Spleen (tissue), 11 donors: Measurements from ENCODE around the gene TAP1. TPM values are rescaled to one million over a fixed set of nuclear protein-coding genes. Genes with fewer than 3 reads are reported as not detected.

Experiments
- DNase-seq: peaks from one replicate; pipeline ENCODE4 v3.0.0-alpha.2; 2020
- H3K27ac ChIP-seq, 8 donors: fragments of 200-600 bp; sonication (generic) in 7 of 8; 1 replicate in 4 of 8; 2 replicates in 4 of 8; pipeline versions ENCODE4 v1.5.0 to v1.8.0; 2016 to 2021; ENCODE audit warnings: inconsistent platforms in 4 of 8, mild to moderate bottlenecking in 4 of 8, moderate library complexity in 1 of 8
- H3K27me3 ChIP-seq, 7 donors: fragments of 200-600 bp; sonication (generic) in 6 of 7; replicated peaks in 1 of 7; 1 replicate in 4 of 7; 2 replicates in 3 of 7; pipeline versions ENCODE4 v1.5.0 to v1.8.0; 2016 to 2021; ENCODE audit warnings: inconsistent platforms in 3 of 7, mild to moderate bottlenecking in 1 of 7
- H3K36me3 ChIP-seq, 6 donors: fragments of 200-600 bp; sonication (generic) in 5 of 6; 1 replicate in 4 of 6; 2 replicates in 2 of 6; pipeline versions ENCODE4 v1.5.0 to v1.8.0; 2016 to 2021; ENCODE audit warnings: inconsistent platforms in 2 of 6
- H3K4me1 ChIP-seq, 6 donors: fragments of 200-600 bp; sonication (generic) in 5 of 6; 1 replicate in 3 of 6; 2 replicates in 3 of 6; pipeline versions ENCODE4 v1.5.0 to v1.8.0; 2016 to 2021; ENCODE audit warnings: inconsistent platforms in 3 of 6
- H3K4me3 ChIP-seq, 8 donors: fragments of 200-600 bp; sonication (generic) in 7 of 8; 1 replicate in 4 of 8; 2 replicates in 4 of 8; pipeline versions ENCODE4 v1.5.0 to v1.8.0; 2016 to 2021; ENCODE audit warnings: inconsistent platforms in 4 of 8, mild to moderate bottlenecking in 4 of 8, moderate library complexity in 2 of 8
- H3K9me3 ChIP-seq, 8 donors: fragments of 200-600 bp; sonication (generic) in 7 of 8; 1 replicate in 4 of 8; 2 replicates in 4 of 8; pipeline versions ENCODE4 v1.5.0 to v1.8.0; 2016 to 2021; ENCODE audit warnings: inconsistent platforms in 4 of 8
- CTCF ChIP-seq, 11 experiments: fragments of 200-600 bp in 7 of 11; fragments of 450-650 bp in 4 of 11; sonication (generic) in 4 of 11; IDR thresholded peaks in 8 of 11; conservative IDR thresholded peaks in 3 of 11; 1 replicate in 7 of 11; 2 replicates in 4 of 11; pipeline versions ENCODE4 v1.4.0 to v1.8.0; 2016 to 2021; ENCODE audit warnings: antibody characterized with exemption in 11 of 11, inconsistent platforms in 4 of 11, mild to moderate bottlenecking in 1 of 11
- POLR2A ChIP-seq, 3 donors: fragments of 450-650 bp; IDR thresholded peaks; one replicate each; pipeline ENCODE4 v1.5.1; 2017; ENCODE audit warnings: antibody characterized with exemption in 3 of 3, mild to moderate bottlenecking in 1 of 3
- POLR2AphosphoS5 ChIP-seq, 3 donors: sonication (generic); formaldehyde crosslinking; IDR thresholded peaks; one replicate each; pipeline ENCODE4 v1.5.1; 2017; ENCODE audit warnings: antibody characterized with exemption in 3 of 3
- whole genome bisulfite sequencing, 5 donors: extraction: QIAGEN DNeasy Blood & Tissue Kit in 3 of 5; methylation state at CpG; one replicate each; pipeline versions ENCODE4 v1.1.5 to v1.1.7; 2013 to 2018; 5-methylcytosine and 5-hydroxymethylcytosine counted together
- intact Hi-C: fragments of 100-400 bp; cut with DNase I; formaldehyde crosslinking; loops from one replicate; pipeline ENCODE4 v1.15.0; 2023; ENCODE audit warnings: low total_unique reads
- polyA plus RNA-seq, 3 donors: library from polyadenylated mRNA; stranded (reverse); fragments of 200-250 nt; gene quantifications; one replicate each; pipeline ENCODE4 v1.2.1, GENCODE V29; 2013
- total RNA-seq, 7 donors: library from RNA; depleted of rRNA in 3 of 7; stranded (reverse); fragments of >200 nt in 3 of 7; fragmentation: NEBNext Ultra II Directional in 4 of 7; extraction: Animal tissue kit (Norgen Biotek cat#: 25700) in 4 of 7; gene quantifications; one replicate each; pipeline versions ENCODE4 v1.1.0 to v1.2.1, GENCODE V29; 2016 to 2021
- donor health status: healthy with polysubstance abuse.
- donor health status: DM: no; HTN: no; CAD: no; lungs with moderate emphysema.
- donor health status: DM: no; HTN: no; CAD: no.
- donor health status: Bipolar disorder and iron deficiency.
- donor health status: healthy.
- donor health status: DM: no; HTN: no; CAD: no.
- donor health status: DM: yes; HTN: yes; CAD: no.

Gene TAP1
- total and polyA plus RNA-seq, 10 donors, result 98.5 to 172 (median 147) TPM

GRCh38 chr6:32825966-32826365 is 27.5 kb downstream of the TAP1 start:
- WGBS, 5 donors, result 57 to 75% (median 73%) methylated on average over 2 of the region's 2 CpGs
- peak overlapping the region in 6 of 8 donors; percentile 0 to 46 (median 21) for H3K27ac ChIP-seq

GRCh38 chr6:32819729-32820128 is 33.8 kb downstream of the TAP1 start:
- Histone ChIP-seq H3K9me3 (no peaks in the 10 kb centered on the region), H3K4me3 (no peak overlapping the region), H3K36me3 (no peaks in the 10 kb centered on the region), H3K27me3 (no peaks in the 10 kb centered on the region), H3K4me1 (peaks cover 0 to 56% (median 11%) of the 10 kb centered on the region in 6 donors), H3K27ac (no peak overlapping the region)
- intact Hi-C loops, result no loop called here
- TF ChIP-seq POLR2A (IDR thresholded peaks at IDR 0.05) (no peak), CTCF (IDR thresholded peaks at IDR 0.05 in 8 of 11, conservative IDR thresholded peaks at IDR 0.05 in 3 of 11) (no peak), POLR2AphosphoS5 (IDR thresholded peaks at IDR 0.05) (no peak)
- no peak for DNase-seq
- WGBS, 5 donors, result 64 to 83% (median 82%) methylated on average over 3 of the region's 3 CpGs

More at GRCh38 chr6:32825966-32826365, 27.5 kb downstream of the TAP1 start:
- H3K4me3 ChIP-seq, result no peak overlapping the region
- H3K9me3 ChIP-seq, result no peaks in the 10 kb centered on the region
- H3K27me3 ChIP-seq, result no peaks in the 10 kb centered on the region
- TF ChIP-seq POLR2A (IDR thresholded peaks at IDR 0.05) (no peak), CTCF (IDR thresholded peaks at IDR 0.05 in 8 of 11, conservative IDR thresholded peaks at IDR 0.05 in 3 of 11) (peak in 3 of 11 experiments; percentile 23 to 24 (median 23))
- peaks cover 0 to 45% (median 35%) of the 10 kb centered on the region in 6 donors for H3K36me3 ChIP-seq
- peaks cover 0 to 25% (median 8%) of the 10 kb centered on the region in 6 donors for H3K4me1 ChIP-seq
- intact Hi-C loops, result no loop called here
- no peak for DNase-seq

GRCh38 chr6:32818867-32819266 is 34.6 kb downstream of the TAP1 start:
- Histone ChIP-seq H3K36me3 (peaks cover 0 to 8% (median 2%) of the 10 kb centered on the region in 6 donors), H3K4me3 (no peak overlapping the region), H3K9me3 (no peaks in the 10 kb centered on the region), H3K27ac (peak overlapping the region in 1 of 8 donors; percentile 4), H3K27me3 (no peaks in the 10 kb centered on the region), H3K4me1 (peaks cover 0 to 64% (median 20%) of the 10 kb centered on the region in 6 donors)
- no peak for TF ChIP-seq POLR2AphosphoS5 (IDR thresholded peaks at IDR 0.05)
- no peak for TF ChIP-seq POLR2A (IDR thresholded peaks at IDR 0.05)
- intact Hi-C loops, result no loop called here
- WGBS, 5 donors, result 57 to 68% (median 64%) methylated on average over 2 of the region's 2 CpGs
- no peak for DNase-seq

GRCh38 chr6:32816746-32817204 is 36.7 kb downstream of the TAP1 start, which contains the start of gene HLA-DOB:
Gene HLA-DOB, minus strand, starts transcription at chr6:32817002. Its CDS starts 51 bp downstream, at chr6:32816951.
- Histone ChIP-seq H3K27ac (peak within 1 kb of the TSS; percentile 44 to 94 (median 84)), H3K4me1 (peaks cover 0 to 80% (median 22%) of the 10 kb centered on the region in 6 donors), H3K4me3 (peak within 1 kb of the TSS; percentile 22 to 71 (median 32)), H3K27me3 (no peaks in the 10 kb centered on the region), H3K36me3 (peaks cover 0 to 26% (median 4%) of the 10 kb centered on the region in 6 donors), H3K9me3 (no peaks in the 10 kb centered on the region)
- 36 to 48% (median 47%) methylated on average over 3 of the region's 3 CpGs for WGBS, 5 donors
- DNase-seq, result no peak
- intact Hi-C loops, result no loop called here
- no peak for TF ChIP-seq CTCF (IDR thresholded peaks at IDR 0.05 in 8 of 11, conservative IDR thresholded peaks at IDR 0.05 in 3 of 11)
- TF ChIP-seq POLR2AphosphoS5 (IDR thresholded peaks at IDR 0.05), result no peak
